HepG2 (cell line): ENCODE measurements around the gene CNPPD1. TPM values are rescaled to one million over a fixed set of nuclear protein-coding genes. Genes with fewer than 3 reads are reported as not detected.

Source experiments
- AFF4 ChIP-seq: sonication (generic); formaldehyde crosslinking; IDR thresholded peaks from 2 replicates; pipeline ENCODE4 v1.4.0; 2020; ENCODE audit warnings: missing genetic modification reagents
- CREBL2 ChIP-seq: sonication (generic); formaldehyde crosslinking; IDR thresholded peaks from 2 replicates; pipeline ENCODE4 v1.8.1; 2023; ENCODE audit warnings: missing genetic modification reagents, mild to moderate bottlenecking, borderline replicate concordance
- FOXP4 ChIP-seq: sonication (generic); formaldehyde crosslinking; IDR thresholded peaks from 2 replicates; pipeline ENCODE4 v1.4.0; 2020; ENCODE audit warnings: missing genetic modification reagents
- GPN1 ChIP-seq: sonication (generic); formaldehyde crosslinking; IDR thresholded peaks from 2 replicates; pipeline ENCODE4 v1.5.1; 2020; ENCODE audit warnings: missing genetic modification reagents, borderline replicate concordance
- MTA3 ChIP-seq: sonication (generic); formaldehyde crosslinking; IDR thresholded peaks from 2 replicates; pipeline ENCODE4 v1.4.0; 2020; ENCODE audit warnings: missing genetic modification reagents
- POGK ChIP-seq: sonication (generic); formaldehyde crosslinking; conservative IDR thresholded peaks from 2 replicates; pipeline ENCODE4 v1.8.0; 2022; ENCODE audit warnings: mild to moderate bottlenecking, moderate library complexity, missing genetic modification reagents
- RAD21 ChIP-seq: fragments of 450-650 bp; formaldehyde crosslinking; IDR thresholded peaks from 2 replicates; pipeline ENCODE4 v1.5.0; 2020; ENCODE audit warnings: mild to moderate bottlenecking
- RORA ChIP-seq: sonication (generic); formaldehyde crosslinking; IDR thresholded peaks from 2 replicates; pipeline ENCODE4 v1.5.0; 2020; ENCODE audit warnings: mild to moderate bottlenecking, missing genetic modification reagents, moderate library complexity
- SRSF9 ChIP-seq: fragments of 200-400 bp; formaldehyde crosslinking; IDR thresholded peaks from 2 replicates; pipeline ENCODE4 v1.6.1; 2018; ENCODE audit warnings: borderline replicate concordance, mild to moderate bottlenecking, low read depth, low read length; ENCODE audit not compliant: insufficient read depth, poor library complexity, severe bottlenecking
- THAP11 ChIP-seq: IDR thresholded peaks from 2 replicates; pipeline ENCODE4 v1.6.1; 2016; ENCODE audit warnings: missing biosample characterization, missing genetic modification reagents
- ZBTB2 ChIP-seq: sonication (generic); formaldehyde crosslinking; IDR thresholded peaks from 2 replicates; pipeline ENCODE4 v1.8.0; 2022; ENCODE audit warnings: low read depth, missing genetic modification reagents
- ZBTB26 ChIP-seq: IDR thresholded peaks from 2 replicates; pipeline ENCODE4 v1.6.1; 2016; ENCODE audit warnings: missing compliant biosample characterization, missing genetic modification reagents, borderline replicate concordance
- ZNF205 ChIP-seq: IDR thresholded peaks from 2 replicates; pipeline ENCODE4 v1.6.1; 2018; ENCODE audit warnings: missing biosample characterization, missing genetic modification reagents
- ZNF34 ChIP-seq: sonication (generic); formaldehyde crosslinking; IDR thresholded peaks from 2 replicates; pipeline ENCODE4 v1.4.0; 2020; ENCODE audit warnings: mild to moderate bottlenecking, missing genetic modification reagents, borderline replicate concordance
- ZNF382 ChIP-seq: sonication (generic); formaldehyde crosslinking; IDR thresholded peaks from 2 replicates; pipeline ENCODE4 v1.5.0; 2020; ENCODE audit warnings: missing genetic modification reagents, mild to moderate bottlenecking, borderline replicate concordance
- ZNF550 ChIP-seq: sonication (generic); formaldehyde crosslinking; IDR thresholded peaks from 2 replicates; pipeline ENCODE4 v1.4.0; 2020; ENCODE audit warnings: mild to moderate bottlenecking, missing genetic modification reagents, borderline replicate concordance
- ZNF782 ChIP-seq: sonication (generic); formaldehyde crosslinking; IDR thresholded peaks from 2 replicates; pipeline ENCODE4 v1.4.0; 2020; ENCODE audit warnings: missing genetic modification reagents, mild to moderate bottlenecking, borderline replicate concordance
- polyA plus RNA-seq, 8 experiments: library from polyadenylated mRNA; depleted of rRNA in 3 of 8; stranded (reverse) in 7 of 8; unstranded in 1 of 8; fragments of >200 nt; fragmentation: Illumina TruSeq in 4 of 8; extraction: Trizol in 4 of 8; gene quantifications; 2 replicates each; pipeline versions ENCODE4 v1.2.1 to v1.2.3, GENCODE V29; 2011 to 2016; ENCODE audit warnings: low read depth in 4 of 8, missing spikeins in 1 of 8, mixed read lengths in 1 of 8; ENCODE audit not compliant: insufficient read depth in 1 of 8
- total RNA-seq, 5 experiments: library from RNA; depleted of rRNA; stranded (reverse); fragments of >200 nt; fragmentation: Illumina TruSeq; extraction: Trizol; gene quantifications; 2 replicates each; pipeline ENCODE4 v1.2.3, GENCODE V29; 2016; ENCODE audit warnings: low read depth in 1 of 5

Gene CNPPD1
- total and polyA plus RNA-seq, 2 of the 13 experiments (the other 11 are each of a cell fraction or from before 2014, with no cell fraction given), result 35.5 to 49.4 TPM

GRCh38 chr2:219177552-219178376 lies 1.0 kb upstream of the CNPPD1 start, which contains the start of gene RETREG2 (continued):
- TF ChIP-seq ZNF34 (CRISPR knock-in tag), result peak; percentile 88
- no peak for TF ChIP-seq MTA3
- TF ChIP-seq ZBTB2 (CRISPR knock-in tag), result peak; percentile 80; the same call in 1 of the 2 replicates
- TF ChIP-seq ZNF382 (CRISPR knock-in tag), result no peak
- TF ChIP-seq GPN1 (CRISPR knock-in tag), result no peak
- no peak for TF ChIP-seq CREBL2
- TF ChIP-seq THAP11 (CRISPR knock-in tag), result no peak
- TF ChIP-seq SRSF9, result no peak
- TF ChIP-seq ZBTB26, result no peak; the same call in 1 of the 2 replicates
- TF ChIP-seq FOXP4 (CRISPR knock-in tag), result peak; percentile 89
- peak; percentile 83 for TF ChIP-seq RAD21 (CRISPR knock-in tag)
- 0 out of 2 replicates have a peak, but pooled peaks have one; percentile 75 for TF ChIP-seq ZNF550 (CRISPR knock-in tag)
- no peak for TF ChIP-seq AFF4 (CRISPR knock-in tag)
- no peak; the same call in 1 of the 2 replicates for TF ChIP-seq ZNF205
- TF ChIP-seq ZNF782, result peak; percentile 97
- no peak for TF ChIP-seq RORA (CRISPR knock-in tag)
- TF ChIP-seq POGK (CRISPR knock-in tag), result no peak; the same call in 1 of the 2 replicates
